Transverse colon (tissue), 4 donors: ENCODE measurements around the gene NANOGP8. TPM values are rescaled to one million over a fixed set of nuclear protein-coding genes. Genes with fewer than 3 reads are reported as not detected.

Experiments
- DNase-seq: peaks from one replicate; pipeline ENCODE4 v3.0.0-alpha.2; 2019
- H3K27ac ChIP-seq, 4 donors: fragments of 200-600 bp; sonication (generic); 2 replicates each; pipeline ENCODE4 v1.5.1; 2016 to 2018; ENCODE audit warnings: inconsistent platforms in 4 of 4
- H3K27me3 ChIP-seq: fragments of 200-600 bp; sonication (generic); 2 replicates; pipeline ENCODE4 v1.5.1; 2017; ENCODE audit warnings: inconsistent platforms
- H3K36me3 ChIP-seq, 4 donors: fragments of 200-600 bp; sonication (generic); 2 replicates each; pipeline ENCODE4 v1.5.1; 2017 to 2019; ENCODE audit warnings: inconsistent platforms in 4 of 4
- H3K4me1 ChIP-seq, 4 donors: fragments of 200-600 bp; sonication (generic); 2 replicates each; pipeline ENCODE4 v1.5.1; 2017 to 2020; ENCODE audit warnings: inconsistent platforms in 4 of 4
- H3K4me3 ChIP-seq, 4 donors: fragments of 200-600 bp; sonication (generic); 1 replicate in 1 of 4; 2 replicates in 3 of 4; pipeline versions ENCODE4 v1.5.1 to v1.6.1; 2017 to 2019; ENCODE audit warnings: inconsistent platforms in 4 of 4
- H3K9me3 ChIP-seq, 2 donors: fragments of 200-600 bp; sonication (generic); 2 replicates each; pipeline ENCODE4 v1.5.1; 2017 to 2019; ENCODE audit warnings: inconsistent platforms in 2 of 2
- EP300 ChIP-seq: sonication (generic); formaldehyde crosslinking; IDR thresholded peaks from one replicate; pipeline ENCODE4 v1.6.1; 2017; ENCODE audit warnings: antibody characterized with exemption, low read depth
- POLR2A ChIP-seq: fragments of 450-650 bp; IDR thresholded peaks from one replicate; pipeline ENCODE4 v1.6.1; 2016; ENCODE audit warnings: antibody characterized with exemption, mild to moderate bottlenecking, moderate library complexity
- POLR2AphosphoS5 ChIP-seq, 3 donors: sonication (generic); formaldehyde crosslinking; IDR thresholded peaks; one replicate each; pipeline ENCODE4 v1.6.1; 2016; ENCODE audit warnings: antibody characterized with exemption in 3 of 3
- WGBS, 2 donors: methylation state at CpG; one replicate each; pipeline ENCODE4 v1.1.5; 2018; ENCODE audit warnings: low coverage in 1 of 2; 5-methylcytosine and 5-hydroxymethylcytosine counted together
- in situ Hi-C, 4 donors: fragments of 200-750 bp; cut with MboI; loops; one replicate each; pipeline versions ENCODE4 v1.15.0 to v1.15.1; 2017; ENCODE audit warnings: low sequenced_read_pairs in 3 of 4, low pct_ligation_motif_present in 1 of 4, low pct_unique_long_range_greater_than_20kb in 1 of 4
- intact Hi-C: fragments of 100-400 bp; cut with DNase I; formaldehyde crosslinking; loops from one replicate; pipeline ENCODE4 v1.15.1; 2023; ENCODE audit warnings: low total_unique reads
- total RNA-seq, 4 donors: library from RNA; depleted of rRNA; stranded (reverse); fragments of >200 nt; gene quantifications; one replicate each; pipeline ENCODE4 v1.1.0, GENCODE V29; 2016
- TF ChIP-seq, protein P1 (sequence below), 5 experiments: fragments of 200-600 bp in 3 of 5; fragments of 450-650 bp in 2 of 5; sonication (generic) in 3 of 5; IDR thresholded peaks; 1 replicate in 2 of 5; 2 replicates in 3 of 5; pipeline ENCODE4 v1.5.1; 2016 to 2017; ENCODE audit warnings: antibody characterized with exemption in 5 of 5, inconsistent platforms in 3 of 5, mild to moderate bottlenecking in 2 of 5, moderate library complexity in 1 of 5

The NANOGP8 gene
- total RNA-seq, 4 donors from 2014 or later: 0.96 to 5.2 (median 1.1) TPM; not detected in 1

DNA sequence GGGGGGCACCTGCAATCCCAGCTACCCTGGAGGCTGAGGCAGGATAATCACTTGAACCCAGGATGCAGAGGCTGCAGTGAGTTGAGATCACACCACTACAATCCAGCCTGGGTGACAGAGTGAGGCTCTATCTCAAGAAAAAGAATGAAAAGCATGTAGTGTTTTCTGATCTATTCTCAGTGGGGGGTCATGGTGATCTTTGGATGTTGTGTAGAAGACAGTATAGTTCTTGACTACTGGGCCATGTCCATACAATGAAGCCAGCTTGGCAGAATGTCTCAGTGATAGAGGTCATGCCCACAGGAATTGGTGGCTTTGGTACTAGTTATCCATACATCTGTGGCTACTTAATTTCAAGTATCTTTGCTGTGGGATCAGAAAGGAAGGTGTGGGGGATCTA, 26.8 kb upstream of the NANOGP8 start:
- intact Hi-C loops (no loop called here), in situ Hi-C loops (no loop called here)
- H3K27me3 ChIP-seq: no peaks in the 10 kb centered on the region
- no peak overlapping the region for H3K4me3 ChIP-seq
- H3K27ac ChIP-seq: no peak overlapping the region
- no peaks in the 10 kb centered on the region for H3K4me1 ChIP-seq
- no peak for DNase-seq
- no peaks in the 10 kb centered on the region for H3K36me3 ChIP-seq
- TF ChIP-seq POLR2A: no peak
- no peak for TF ChIP-seq EP300
- TF ChIP-seq POLR2AphosphoS5 (IDR thresholded peaks at IDR 0.05): no peak
- TF ChIP-seq, protein P1, sequence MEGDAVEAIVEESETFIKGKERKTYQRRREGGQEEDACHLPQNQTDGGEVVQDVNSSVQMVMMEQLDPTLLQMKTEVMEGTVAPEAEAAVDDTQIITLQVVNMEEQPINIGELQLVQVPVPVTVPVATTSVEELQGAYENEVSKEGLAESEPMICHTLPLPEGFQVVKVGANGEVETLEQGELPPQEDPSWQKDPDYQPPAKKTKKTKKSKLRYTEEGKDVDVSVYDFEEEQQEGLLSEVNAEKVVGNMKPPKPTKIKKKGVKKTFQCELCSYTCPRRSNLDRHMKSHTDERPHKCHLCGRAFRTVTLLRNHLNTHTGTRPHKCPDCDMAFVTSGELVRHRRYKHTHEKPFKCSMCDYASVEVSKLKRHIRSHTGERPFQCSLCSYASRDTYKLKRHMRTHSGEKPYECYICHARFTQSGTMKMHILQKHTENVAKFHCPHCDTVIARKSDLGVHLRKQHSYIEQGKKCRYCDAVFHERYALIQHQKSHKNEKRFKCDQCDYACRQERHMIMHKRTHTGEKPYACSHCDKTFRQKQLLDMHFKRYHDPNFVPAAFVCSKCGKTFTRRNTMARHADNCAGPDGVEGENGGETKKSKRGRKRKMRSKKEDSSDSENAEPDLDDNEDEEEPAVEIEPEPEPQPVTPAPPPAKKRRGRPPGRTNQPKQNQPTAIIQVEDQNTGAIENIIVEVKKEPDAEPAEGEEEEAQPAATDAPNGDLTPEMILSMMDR (IDR thresholded peaks at IDR 0.05): no peak
- H3K9me3 ChIP-seq: no peaks in the 10 kb centered on the region

DNA sequence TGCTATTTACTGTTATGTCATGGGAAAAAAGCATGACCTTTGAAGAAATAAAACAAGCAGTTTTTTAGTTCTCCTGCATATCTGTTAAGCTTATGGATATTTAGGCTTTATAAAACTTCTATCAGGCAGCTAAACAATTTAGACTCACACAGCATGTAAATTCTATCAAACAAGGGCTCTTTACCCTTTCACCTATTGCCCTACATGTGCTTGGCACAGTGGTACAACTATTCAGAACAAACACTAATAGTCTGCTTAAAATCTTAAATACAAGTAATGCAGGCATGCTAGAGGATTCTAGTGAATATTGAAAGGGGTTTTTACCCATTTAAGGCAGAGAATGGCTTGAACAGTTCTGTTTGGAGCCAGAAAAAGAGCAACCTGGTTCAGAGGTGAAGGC, 23.4 kb upstream of the NANOGP8 start:
- H3K36me3 ChIP-seq: no peaks in the 10 kb centered on the region
- H3K4me3 ChIP-seq: no peak overlapping the region
- in situ Hi-C loops: no loop called here
- H3K9me3 ChIP-seq: no peaks in the 10 kb centered on the region
- no peak for DNase-seq
- no peaks in the 10 kb centered on the region for H3K4me1 ChIP-seq
- TF ChIP-seq POLR2A (no peak), EP300 (no peak), POLR2AphosphoS5 (IDR thresholded peaks at IDR 0.05) (no peak)
- TF ChIP-seq, protein P1 (IDR thresholded peaks at IDR 0.05): no peak
- H3K27me3 ChIP-seq: no peaks in the 10 kb centered on the region
- no peak overlapping the region for H3K27ac ChIP-seq
- intact Hi-C loops: no loop called here

DNA sequence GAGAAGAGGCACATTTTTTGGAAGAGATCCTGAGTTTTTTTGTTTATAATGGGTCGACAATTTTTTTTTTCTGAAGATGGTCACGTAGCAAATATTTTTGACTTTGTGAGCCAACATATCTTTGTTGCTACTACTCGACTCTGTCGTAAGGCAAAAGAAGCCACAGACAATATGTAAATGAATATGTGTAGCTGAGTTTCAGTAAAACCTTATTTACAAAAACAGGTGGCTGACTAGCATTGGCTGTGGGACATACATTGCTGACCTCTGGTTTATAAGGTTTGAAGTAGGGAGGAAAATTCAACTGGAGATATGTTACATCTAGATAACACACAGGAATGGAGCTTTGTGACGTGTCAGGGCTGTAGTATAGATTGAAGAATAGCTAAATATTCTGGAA, 22.5 kb upstream of the NANOGP8 start:
- in situ Hi-C loops: no loop called here
- H3K4me1 ChIP-seq: no peaks in the 10 kb centered on the region
- TF ChIP-seq, protein P1 (IDR thresholded peaks at IDR 0.05): no peak
- TF ChIP-seq EP300: no peak
- TF ChIP-seq POLR2AphosphoS5 (IDR thresholded peaks at IDR 0.05): no peak
- no peak for TF ChIP-seq POLR2A
- no peak for DNase-seq
- no peaks in the 10 kb centered on the region for H3K9me3 ChIP-seq
- no peak overlapping the region for H3K27ac ChIP-seq
- WGBS, 2 donors: 75 to 79% methylated on average over 5 of the region's 5 CpGs
- H3K4me3 ChIP-seq: no peak overlapping the region
- intact Hi-C loops: no loop called here
- H3K36me3 ChIP-seq: no peaks in the 10 kb centered on the region
- no peaks in the 10 kb centered on the region for H3K27me3 ChIP-seq

DNA sequence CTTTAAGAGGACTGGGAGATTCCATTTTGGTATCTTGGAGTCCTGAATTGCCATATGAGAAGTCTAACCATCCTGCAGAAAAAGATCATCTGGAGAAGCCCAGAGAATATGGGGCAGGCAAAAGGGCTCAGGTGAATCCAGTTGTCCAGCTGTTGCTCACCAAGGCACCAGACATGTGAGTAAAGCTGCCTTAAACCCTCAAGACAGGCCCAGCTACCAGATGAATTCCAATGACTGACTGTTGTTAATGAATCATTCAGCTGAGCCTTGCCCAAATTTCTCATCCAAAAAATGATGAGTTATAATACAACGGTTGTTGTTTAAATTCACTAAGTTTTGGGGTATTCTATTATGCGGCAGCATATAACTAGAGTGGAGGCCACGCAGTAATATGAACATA, 22.0 kb upstream of the NANOGP8 start:
- Histone ChIP-seq H3K27me3 (no peaks in the 10 kb centered on the region), H3K27ac (no peak overlapping the region), H3K36me3 (no peaks in the 10 kb centered on the region), H3K4me1 (no peaks in the 10 kb centered on the region), H3K9me3 (no peaks in the 10 kb centered on the region), H3K4me3 (no peak overlapping the region)
- no peak for TF ChIP-seq POLR2AphosphoS5 (IDR thresholded peaks at IDR 0.05)
- TF ChIP-seq POLR2A: no peak
- no peak for TF ChIP-seq EP300
- TF ChIP-seq, protein P1 (IDR thresholded peaks at IDR 0.05): no peak
- DNase-seq: no peak
- in situ Hi-C loops (no loop called here), intact Hi-C loops (no loop called here)
- 89 to 100% methylated on average over 3 of the region's 3 CpGs for WGBS, 2 donors
